GDM1 (cell line): ENCODE data around the gene PDE4D.
"Not testable (repeated sequence)": the region's sequence is repeated elsewhere in the genome, so short reads cannot be mapped to it uniquely, and the experiment has no call there.

Experiments used
- DNase-seq: peaks from one replicate; lab custom pipeline; 2025; lab: John Stamatoyannopoulos, UW

The PDE4D gene

DNA sequence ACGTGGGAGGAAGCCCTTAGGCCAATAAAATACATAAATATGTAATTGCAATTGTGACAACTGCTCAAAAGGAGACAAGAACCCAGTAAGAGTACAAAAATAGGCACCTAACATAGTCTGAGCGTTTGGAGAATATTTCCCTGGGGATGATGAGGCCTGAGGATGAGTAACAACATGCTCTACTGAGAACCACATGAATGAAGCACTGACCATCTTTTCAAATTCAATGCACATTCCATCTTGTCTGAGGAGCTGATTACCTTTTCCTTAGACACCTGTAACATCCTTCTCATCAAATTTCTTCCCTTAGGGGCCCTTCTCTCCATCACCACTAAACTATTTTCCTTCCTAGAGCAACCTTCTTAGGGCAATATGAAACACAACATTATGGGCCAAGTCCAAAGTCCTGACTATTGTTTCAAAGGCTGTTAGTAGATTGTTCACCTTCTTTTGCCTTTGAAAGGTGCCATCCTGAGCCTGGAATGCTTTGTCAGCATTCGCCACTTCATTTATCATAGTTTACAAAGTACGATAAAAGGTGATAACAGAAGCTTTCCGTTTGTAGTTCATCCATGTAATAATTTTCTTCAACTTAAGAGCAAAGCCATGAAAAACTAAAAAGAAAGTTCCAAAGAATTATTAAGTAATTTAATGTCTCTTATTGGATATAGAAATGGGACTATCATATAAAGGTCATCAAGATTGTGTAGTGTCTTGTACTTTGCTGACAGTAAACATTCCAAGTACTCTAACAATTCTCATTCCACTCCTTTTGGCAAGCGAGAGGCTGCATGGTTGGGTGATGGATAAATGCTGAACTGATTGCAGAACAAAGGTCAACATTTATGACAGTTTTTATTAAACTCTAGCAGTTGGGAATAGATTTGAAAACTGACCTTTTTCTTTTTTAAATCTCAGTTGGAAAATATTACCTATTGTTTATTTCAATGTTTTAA, 471.3 kb downstream of the PDE4D start:
- DNase-seq: no peak

GRCh38 chr5:59420596-59420995, 472.9 kb downstream of the PDE4D start:
- DNase-seq: no peak

DNA sequence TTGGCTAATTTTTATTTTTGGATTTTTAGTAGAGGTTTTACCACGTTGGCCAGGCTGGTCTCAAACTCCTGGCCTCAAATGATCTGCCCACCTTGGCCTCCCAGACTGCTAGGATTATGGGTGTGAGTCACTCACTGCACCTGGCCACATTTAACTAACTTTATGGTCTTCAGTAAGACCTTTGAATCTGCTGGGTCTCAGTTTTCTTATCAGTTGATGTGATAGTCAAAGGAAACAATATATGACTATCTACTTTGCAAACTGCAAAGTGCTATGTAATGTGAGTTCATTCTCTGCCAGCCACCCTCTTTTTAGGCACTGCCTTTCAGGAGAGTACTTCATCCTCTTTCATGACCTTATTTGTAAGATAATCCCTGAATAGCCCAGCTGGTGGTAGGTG, 474.7 kb downstream of the PDE4D start:
- DNase-seq: no peak

DNA sequence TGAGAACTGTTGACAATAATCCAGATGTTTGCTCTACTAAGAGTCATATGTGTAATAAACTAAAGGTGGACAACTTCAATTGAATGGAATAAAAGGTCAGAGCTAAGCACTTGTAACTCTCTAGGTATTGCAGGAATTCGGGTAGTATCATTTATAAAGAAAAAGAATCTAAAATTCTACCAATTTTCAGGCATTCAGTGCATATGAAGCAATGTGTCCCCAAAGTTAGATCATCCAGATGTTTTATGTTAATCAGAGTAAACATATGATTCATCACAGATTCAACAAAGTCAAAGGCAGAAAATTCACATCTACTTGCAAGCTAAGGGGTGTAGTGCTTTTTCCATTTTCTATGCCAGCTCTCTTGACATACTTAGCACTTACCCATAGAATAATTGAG, 477.1 kb downstream of the PDE4D start:
- DNase-seq: no peak

DNA sequence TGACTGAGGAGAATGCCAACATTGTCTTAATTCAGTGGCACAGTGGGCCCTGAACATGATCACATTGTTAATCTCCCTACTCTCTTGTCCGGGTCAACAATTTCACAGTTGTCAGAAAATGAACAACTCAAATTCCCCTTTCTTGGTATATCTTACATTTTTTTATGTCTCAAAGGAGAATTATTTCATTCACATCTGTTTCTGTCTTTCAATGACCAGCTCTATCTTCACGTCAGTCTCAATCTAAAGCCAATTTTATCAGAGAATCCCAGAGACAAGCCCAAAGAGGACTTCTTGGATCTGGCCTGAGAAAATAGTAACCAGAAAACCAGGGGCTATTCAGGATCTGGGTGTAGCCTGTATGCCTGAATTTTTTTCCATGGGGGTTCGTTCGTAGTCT, 477.5 kb downstream of the PDE4D start:
- DNase-seq: no peak

DNA sequence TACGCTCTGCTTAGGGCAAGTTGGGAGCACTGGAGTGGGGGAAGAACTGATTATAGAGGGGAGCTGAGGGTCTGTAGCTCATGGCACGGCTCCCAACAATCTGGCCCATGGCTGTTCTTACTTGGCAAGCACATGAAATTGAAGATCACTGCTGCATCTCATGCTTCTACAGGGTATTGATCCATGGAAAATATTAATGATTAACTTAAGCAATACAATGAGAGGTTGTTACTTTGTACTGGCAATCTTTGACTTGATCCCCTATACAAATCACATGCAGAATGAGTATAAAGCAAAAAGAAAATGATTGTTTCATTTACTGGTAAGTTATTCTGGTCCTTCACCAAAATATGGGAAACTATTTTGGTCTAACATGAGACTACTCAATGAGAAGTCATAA, 481.1 kb downstream of the PDE4D start:
- DNase-seq: no peak

DNA sequence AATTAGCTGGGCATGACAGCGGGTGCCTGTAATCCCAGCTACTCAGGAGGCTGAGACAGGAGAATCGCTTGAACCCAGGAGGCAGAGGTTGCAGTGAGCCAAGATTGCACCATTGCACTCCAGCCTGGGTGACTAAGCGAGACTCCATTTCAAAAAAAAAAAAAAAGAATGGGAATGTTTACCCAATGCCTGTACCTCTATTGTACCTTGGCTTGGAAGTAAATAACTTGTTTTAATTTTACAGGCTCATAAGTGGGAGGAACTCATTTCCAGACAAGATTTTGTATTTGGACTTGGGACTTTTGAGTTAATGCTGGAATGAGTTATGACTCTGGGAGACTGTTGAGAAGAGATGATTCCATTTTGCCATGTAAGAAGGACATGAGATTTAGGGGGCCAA, 484.5 kb downstream of the PDE4D start:
- DNase-seq: not testable (repeated sequence)

GRCh38 chr5:59407967-59408366, 485.6 kb downstream of the PDE4D start:
- no peak for DNase-seq

DNA sequence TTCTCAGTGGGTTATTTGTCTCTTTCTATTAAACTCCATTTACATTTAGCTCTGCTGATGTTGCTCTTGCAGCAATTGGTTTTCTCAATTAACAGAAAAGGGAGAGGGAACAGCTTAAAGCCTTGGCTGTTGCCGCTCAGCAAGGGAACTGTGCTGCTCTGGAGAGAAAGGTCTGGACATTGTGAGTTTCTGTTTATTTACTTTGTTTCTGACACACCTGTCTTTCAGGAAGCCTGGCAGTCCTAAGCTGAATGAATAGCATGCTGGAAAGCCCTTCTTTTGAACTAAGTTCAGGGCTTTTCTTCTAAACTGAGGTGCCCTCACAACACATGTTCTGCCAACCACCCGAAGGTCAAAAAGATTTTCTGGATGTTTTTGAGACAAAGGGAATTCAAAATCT, 491.9 kb downstream of the PDE4D start:
- no peak for DNase-seq

DNA sequence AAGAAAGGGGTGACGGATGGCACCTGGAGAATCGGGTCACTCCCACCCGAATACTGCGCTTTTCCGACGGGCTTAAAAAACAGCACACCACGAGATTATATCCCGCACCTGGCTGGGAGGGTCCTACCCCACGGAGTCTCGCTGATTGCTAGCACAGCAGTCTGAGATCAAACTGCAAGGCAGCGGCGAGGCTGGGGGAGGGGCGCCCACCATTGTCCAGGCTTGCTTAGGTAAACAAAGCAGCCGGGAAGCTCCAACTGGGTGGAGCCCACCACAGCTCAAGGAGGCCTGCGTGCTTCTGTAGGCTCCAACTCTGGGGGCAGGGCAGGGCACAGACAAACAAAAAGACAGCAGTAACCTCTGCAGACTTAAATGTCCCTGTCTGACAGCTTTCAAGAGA, 498.6 kb downstream of the PDE4D start:
- not testable (repeated sequence) for DNase-seq

DNA sequence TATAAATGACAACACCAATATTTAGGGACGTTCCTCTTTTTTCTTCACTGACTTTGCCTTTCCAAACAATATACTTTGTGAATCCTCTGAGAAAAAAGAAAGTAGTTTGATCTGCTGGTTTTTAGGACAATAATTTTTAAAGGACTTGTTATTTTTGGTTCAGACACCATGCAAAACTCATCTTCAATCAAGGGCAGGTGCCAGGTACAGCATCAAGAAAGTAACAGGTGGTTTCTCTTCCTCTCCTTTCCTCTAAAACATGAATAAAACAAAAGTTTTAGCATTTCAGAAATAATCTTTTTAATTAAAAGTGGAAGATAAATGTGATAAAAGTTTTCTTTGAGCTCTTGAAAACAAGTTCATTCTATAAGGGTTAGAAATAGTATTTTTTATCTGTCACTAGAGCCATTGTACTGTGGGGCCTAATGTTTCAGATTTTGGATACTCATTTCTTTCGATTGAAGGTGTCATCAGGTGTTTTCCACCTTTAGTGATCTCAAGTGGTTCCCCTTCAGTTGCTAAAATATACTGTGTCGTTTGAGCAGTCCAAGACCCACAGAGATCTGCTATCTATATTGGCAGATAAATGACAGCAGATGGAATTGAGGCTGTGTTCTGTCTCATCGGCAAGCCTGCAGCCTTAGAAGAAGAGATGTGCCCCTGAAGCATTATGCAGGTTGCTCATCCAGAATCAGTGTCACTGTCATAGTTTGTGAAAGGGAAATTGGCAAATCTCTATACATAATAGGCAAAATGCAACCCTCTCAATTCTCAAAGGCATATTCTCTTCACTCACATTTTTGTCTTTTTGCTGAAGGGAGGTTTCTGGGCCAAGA, 499.7 kb downstream of the PDE4D start:
- DNase-seq: no peak

- DNase-seq: no peak
Observed at GRCh38 chr5:59391576-59391975, 501.9 kb downstream of the PDE4D start.

DNA sequence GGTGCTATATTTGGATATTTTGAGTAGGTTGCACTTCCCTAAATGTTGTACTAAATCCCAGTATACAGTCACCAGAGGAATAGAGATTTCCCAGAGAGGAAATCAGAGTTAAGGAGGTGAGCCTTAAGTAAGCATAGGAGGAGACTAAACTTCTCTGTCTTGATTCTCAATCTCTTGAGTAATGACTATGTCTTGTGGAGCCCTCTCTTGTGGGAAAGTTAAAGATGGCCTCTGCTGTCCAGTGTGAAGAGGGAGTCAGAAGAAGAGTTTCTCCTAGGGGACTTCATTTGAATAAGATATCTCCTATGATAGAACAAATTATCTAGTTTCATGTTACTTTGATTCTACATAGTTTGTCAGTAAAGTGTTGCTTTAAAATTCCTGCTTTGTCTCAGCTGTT, 502.5 kb downstream of the PDE4D start:
- no peak for DNase-seq

DNA sequence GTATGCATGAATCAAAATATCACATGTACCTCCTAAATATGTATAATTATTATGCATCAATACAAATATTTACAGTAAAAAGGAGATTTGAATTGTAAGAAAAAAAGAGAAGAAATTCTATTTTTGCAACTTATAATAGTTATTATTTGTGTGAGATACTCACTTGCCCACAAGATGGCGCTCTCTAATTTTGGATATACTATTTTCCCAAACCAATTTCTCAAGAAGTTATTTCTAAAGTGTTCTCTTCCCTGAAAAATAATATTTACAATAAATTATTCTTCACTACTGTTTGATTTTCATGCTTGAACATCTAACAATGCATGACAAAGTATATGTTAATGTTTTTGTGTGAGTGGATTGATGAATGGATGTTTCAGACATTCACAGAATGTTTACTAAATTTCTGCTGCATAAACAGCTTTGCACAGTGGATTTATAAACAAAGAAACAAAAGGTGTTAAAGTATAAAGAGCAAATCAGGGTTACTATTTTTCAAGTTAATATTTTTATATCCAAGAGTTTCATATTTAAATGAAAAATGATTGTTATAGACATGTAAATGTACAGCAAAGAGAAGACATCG, 503.4 kb downstream of the PDE4D start:
- DNase-seq: no peak

DNA sequence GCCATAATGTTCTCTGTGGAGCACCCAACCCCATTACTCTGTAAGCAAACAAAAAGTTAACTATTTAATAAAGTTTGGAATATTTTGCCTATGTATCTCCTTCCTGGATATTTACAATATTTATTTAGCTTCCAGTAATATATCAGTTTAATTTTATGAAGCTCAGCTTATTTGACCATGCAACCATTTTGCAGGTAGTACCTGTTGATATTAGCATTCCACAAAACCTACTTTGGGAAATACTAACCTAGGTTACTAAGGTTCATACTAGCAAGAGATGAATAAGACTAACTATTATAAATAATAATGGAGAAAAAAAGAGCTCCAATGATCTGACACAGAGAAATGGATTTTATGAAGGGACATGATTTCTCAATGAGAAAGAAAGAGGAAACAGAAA, 506.4 kb downstream of the PDE4D start:
- DNase-seq: no peak

GRCh38 chr5:59385700-59386099, 507.8 kb downstream of the PDE4D start:
- no peak for DNase-seq

GRCh38 chr5:59380350-59380951, 513.1 kb downstream of the PDE4D start:
- DNase-seq: peak; percentile 62

DNA sequence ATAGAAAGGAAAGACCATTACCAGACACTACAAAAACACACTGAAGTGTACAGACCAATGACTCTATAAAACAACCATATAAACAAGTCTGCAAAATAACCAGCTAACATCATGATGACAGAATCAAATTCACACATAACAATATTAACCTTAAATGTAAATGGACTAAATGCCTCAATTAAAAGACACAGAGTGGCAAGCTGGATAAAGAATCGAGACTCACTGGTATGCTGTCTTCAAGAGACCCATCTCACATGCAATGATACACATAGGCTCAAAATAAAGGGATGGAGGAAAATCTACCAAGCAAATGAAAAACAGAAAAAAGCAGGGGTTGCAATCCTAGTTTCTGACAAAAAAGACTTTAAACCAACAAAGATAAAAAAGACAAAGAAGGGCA, 519.5 kb downstream of the PDE4D start:
- DNase-seq: not testable (repeated sequence)

GRCh38 chr5:59371525-59372127, 521.9 kb downstream of the PDE4D start:
- no peak for DNase-seq

DNA sequence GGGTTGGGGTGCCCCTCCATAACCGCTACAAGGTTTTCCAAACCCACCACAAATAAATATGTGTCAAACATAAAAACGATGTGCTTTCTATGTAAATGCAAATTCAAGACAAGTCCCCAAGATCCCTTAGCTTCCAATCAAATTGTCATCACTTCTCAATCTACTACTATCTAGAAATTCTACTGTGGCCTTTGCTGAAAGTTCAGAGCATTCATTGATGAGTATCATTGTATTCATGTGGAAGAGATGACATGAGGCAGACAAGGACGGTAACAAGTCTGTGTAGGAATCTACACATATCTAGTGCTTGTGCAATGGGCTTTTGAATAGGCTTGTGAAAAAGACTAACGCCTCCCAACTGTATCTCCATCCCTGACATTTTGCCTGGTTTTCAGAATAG, 524.6 kb downstream of the PDE4D start:
- DNase-seq: no peak

DNA sequence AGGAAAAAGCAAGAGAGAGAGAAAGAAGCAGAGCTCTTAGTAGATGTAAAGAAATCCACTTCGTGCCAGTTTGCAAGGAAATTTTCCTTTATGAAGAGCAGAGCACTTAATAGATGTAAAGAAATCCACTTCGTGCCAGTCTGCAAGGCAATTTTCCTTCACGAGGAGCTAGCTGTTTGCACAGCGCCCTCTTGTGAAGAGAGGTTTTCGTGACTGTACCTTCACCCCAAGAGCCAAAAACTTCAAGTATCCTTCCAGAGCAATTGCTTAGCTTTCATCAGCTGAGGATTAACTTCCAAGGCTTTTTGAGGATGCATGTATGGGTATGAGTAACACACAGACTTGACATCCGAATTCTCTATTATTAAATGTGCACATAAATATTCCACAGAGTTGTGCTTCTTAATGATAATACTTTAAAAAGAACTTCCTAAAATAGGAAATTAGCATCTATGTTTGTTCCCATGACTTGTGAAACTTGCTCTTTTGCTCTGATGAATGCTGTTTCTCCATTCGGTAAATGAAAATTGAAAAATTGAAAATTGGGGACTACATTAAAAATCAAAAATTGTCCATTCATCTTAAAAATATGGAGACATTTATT, 525.6 kb downstream of the PDE4D start:
- peak; percentile 58 for DNase-seq
